IMR-90 (cell line): ENCODE data around the gene BCL2. TPM values are rescaled to one million over a fixed set of nuclear protein-coding genes. Genes with fewer than 3 reads are reported as not detected.

Source experiments
- ATAC-seq: fragments of 200-7000 bp; cut with Tn5 transposase; 2 replicates; pipeline ENCODE4 v1.9.1; 2020; ENCODE audit warnings: low read depth, mild to moderate bottlenecking, moderate library complexity
- BruUV-seq: library from RNA; stranded (reverse); fragments of 400-500 nt; replicated peaks from 2 replicates; lab custom pipeline; 2021; lab: Mats Ljungman, UMichigan
- CTCF ChIA-PET: fragments of 300-600 bp; formaldehyde crosslinking; extraction: SDS; loops from one replicate; lab custom pipeline; 2021; ENCODE audit warnings: antibody characterized with exemption; lab: Yijun Ruan, JAX
- POLR2A ChIA-PET: fragments of 300-600 bp; sonication (Branson Sonifier 250); formaldehyde crosslinking; loops from one replicate; lab custom pipeline; 2022; ENCODE audit warnings: antibody characterized with exemption; ENCODE audit not compliant: unreplicated experiment; lab: Charles Lee
- DNase-seq: peaks from one replicate; pipeline ENCODE4 v3.0.0; 2013
- H2AFZ ChIP-seq: replicated peaks from 2 replicates; pipeline ENCODE3; 2013; ENCODE audit warnings: low read length, mild to moderate bottlenecking; ENCODE audit not compliant: poor library complexity
- H2AK5ac ChIP-seq: 2 replicates; pipeline ENCODE4 v1.6.1; 2013; ENCODE audit warnings: low read depth, low read length, inconsistent platforms
- H2AK9ac ChIP-seq: replicated peaks from 2 replicates; pipeline ENCODE3; 2013; ENCODE audit warnings: mild to moderate bottlenecking, low read depth, low read length, moderate library complexity; ENCODE audit not compliant: poor library complexity
- H2BK120ac ChIP-seq: 2 replicates; pipeline ENCODE4 v1.6.1; 2013; ENCODE audit warnings: low read depth, low read length, inconsistent platforms
- H2BK15ac ChIP-seq: 3 replicates; pipeline ENCODE4 v1.6.1; 2013; ENCODE audit warnings: low read depth, low read length, inconsistent platforms
- H2BK20ac ChIP-seq: 2 replicates; pipeline ENCODE4 v1.6.1; 2013; ENCODE audit warnings: low read depth, mild to moderate bottlenecking, inconsistent platforms, low read length, moderate library complexity
- H2BK5ac ChIP-seq: 2 replicates; pipeline ENCODE4 v1.6.1; 2013; ENCODE audit warnings: mild to moderate bottlenecking, low read depth, low read length, inconsistent platforms; ENCODE audit not compliant: poor library complexity, severe bottlenecking
- H3K14ac ChIP-seq: replicated peaks from 2 replicates; pipeline ENCODE4 v1.6.1; 2013; ENCODE audit warnings: low read depth, low read length, inconsistent platforms
- H3K18ac ChIP-seq: 2 replicates; pipeline ENCODE4 v1.6.1; 2013; ENCODE audit warnings: low read depth, low read length, control low read depth
- H3K23ac ChIP-seq: 2 replicates; pipeline ENCODE4 v1.6.1; 2013; ENCODE audit warnings: low read depth, low read length, inconsistent platforms
- H3K27ac ChIP-seq: 2 replicates; pipeline ENCODE4 v1.5.1; 2013; ENCODE audit warnings: mild to moderate bottlenecking, control low read depth, low read length; ENCODE audit not compliant: insufficient read depth
- H3K27me3 ChIP-seq: 2 replicates; pipeline ENCODE4 v1.6.1; 2013; ENCODE audit warnings: low read length; ENCODE audit not compliant: control insufficient read depth, insufficient read depth
- H3K36me3 ChIP-seq: 2 replicates; pipeline ENCODE4 v1.6.1; 2013; ENCODE audit warnings: low read length, mixed read lengths; ENCODE audit not compliant: control insufficient read depth, insufficient read depth
- H3K4ac ChIP-seq: 2 replicates; pipeline ENCODE4 v1.6.1; 2013; ENCODE audit warnings: low read depth, low read length, inconsistent platforms
- H3K4me1 ChIP-seq: 2 replicates; pipeline ENCODE4 v1.6.1; 2013; ENCODE audit warnings: low read length, mixed read lengths; ENCODE audit not compliant: control insufficient read depth, insufficient read depth
- H3K4me2 ChIP-seq: 2 replicates; pipeline ENCODE4 v1.6.1; 2013; ENCODE audit warnings: low read depth, mild to moderate bottlenecking, control low read depth, low read length, moderate library complexity
- H3K4me3 ChIP-seq: 2 replicates; pipeline ENCODE4 v1.5.1; 2013; ENCODE audit warnings: low read depth, mild to moderate bottlenecking, control low read depth, low read length, moderate library complexity; ENCODE audit not compliant: insufficient read depth
- H3K56ac ChIP-seq: 2 replicates; pipeline ENCODE4 v1.6.1; 2013; ENCODE audit warnings: low read length, inconsistent platforms; ENCODE audit not compliant: insufficient read depth; ENCODE audit errors: extremely low read depth
- H3K79me1 ChIP-seq, 2 experiments: 2 replicates each; pipeline ENCODE4 v1.6.1; 2013; ENCODE audit warnings: low read length in 2 of 2, inconsistent platforms in 1 of 2, low read depth in 1 of 2
- H3K9ac ChIP-seq: 2 replicates; pipeline ENCODE4 v1.6.1; 2013; ENCODE audit warnings: low read depth, low read length, control low read depth
- H3K9me1 ChIP-seq: 2 replicates; pipeline ENCODE4 v1.6.1; 2013; ENCODE audit warnings: low read length, inconsistent platforms; ENCODE audit not compliant: insufficient read depth
- H3K9me3 ChIP-seq: 2 replicates; pipeline ENCODE4 v1.6.1; 2013; ENCODE audit warnings: low read length; ENCODE audit not compliant: control insufficient read depth, insufficient read depth
- H4K20me1 ChIP-seq: 2 replicates; pipeline ENCODE4 v1.6.1; 2013; ENCODE audit warnings: low read length, inconsistent platforms; ENCODE audit not compliant: insufficient read depth
- H4K5ac ChIP-seq: 2 replicates; pipeline ENCODE4 v1.6.1; 2013; ENCODE audit warnings: mild to moderate bottlenecking, low read depth, low read length, control low read depth
- H4K8ac ChIP-seq, 2 experiments: 2 replicates each; pipeline ENCODE4 v1.6.1; 2013; ENCODE audit warnings: low read depth in 2 of 2, low read length in 2 of 2, control low read depth in 1 of 2, inconsistent platforms in 1 of 2
- H4K91ac ChIP-seq: 2 replicates; pipeline ENCODE4 v1.6.1; 2013; ENCODE audit warnings: low read depth, low read length, inconsistent platforms; ENCODE audit not compliant: insufficient read depth
- BHLHE40 ChIP-seq: fragments of 150-350 bp; IDR thresholded peaks from 2 replicates; pipeline ENCODE4 v1.6.1; 2016; ENCODE audit warnings: mild to moderate bottlenecking, low read depth, low read length
- CEBPB ChIP-seq: IDR thresholded peaks from 2 replicates; pipeline ENCODE4 v1.6.1; 2012; ENCODE audit warnings: low read depth, low read length, improper control_type of control experiment
- WGBS, 2 experiments: methylation state at CpG; one replicate each; pipeline versions ENCODE4 v1.1.5 to v1.1.7; 2013; ENCODE audit warnings: missing lambda C conversion rate in 2 of 2; ENCODE audit not compliant: insufficient read length in 1 of 2; ENCODE audit errors: extremely low coverage in 2 of 2; 5-methylcytosine and 5-hydroxymethylcytosine counted together
- dilution Hi-C: fragments of 300-500 bp; cut with HindIII; formaldehyde crosslinking; loops from one replicate; pipeline ENCODE4 v1.14.3; 2018; ENCODE audit warnings: low sequenced_read_pairs; ENCODE audit not compliant: unreplicated experiment
- in situ Hi-C: fragments of 300-500 bp; cut with MboI; formaldehyde crosslinking; loops from 3 replicates; pipeline ENCODE4 v1.14.3; 2019; ENCODE audit warnings: low sequenced_read_pairs, inconsistent platforms, mixed read lengths
- intact Hi-C: fragments of 100-400 bp; cut with micrococcal nuclease; formaldehyde crosslinking; loops from 2 replicates; pipeline ENCODE4 v1.10.0; 2022
- polyA plus RNA-seq, 3 experiments: library from polyadenylated mRNA; depleted of rRNA; stranded (reverse); fragments of >200 nt; gene quantifications; 2 replicates each; pipeline ENCODE4 v1.2.3, GENCODE V29; 2012; ENCODE audit warnings: low replicate concordance in 1 of 3
- total RNA-seq: library from RNA; depleted of rRNA; stranded (reverse); fragments of >200 nt; gene quantifications from 2 replicates; pipeline ENCODE4 v1.2.3, GENCODE V29; 2012

The BCL2 gene
- total and polyA plus RNA-seq, 2 of the 4 experiments (the other 2 are of a cell fraction), result 0.24 to 0.54 TPM

GRCh38 chr18:63158676-63159291, 160.8 kb downstream of the BCL2 start:
- Histone ChIP-seq H3K56ac (no peak overlapping the region), H3K9me3 (no peaks in the 10 kb centered on the region), H3K27ac (no peak overlapping the region), H2AFZ (no peak overlapping the region), H3K9ac (no peak overlapping the region), H3K18ac (no peak overlapping the region), H2AK9ac (no peak overlapping the region), H3K36me3 (no peaks in the 10 kb centered on the region), H3K23ac (no peak overlapping the region), H3K79me1 (no peaks in the 10 kb centered on the region), H4K91ac (no peak overlapping the region), H3K4me2 (no peak overlapping the region), H3K4me3 (no peak overlapping the region), H3K4me1 (peaks cover 6% of the 10 kb centered on the region; the same call in 1 of the 2 replicates), H3K9me1 (peaks cover 9% of the 10 kb centered on the region), H4K5ac (no peak overlapping the region), H4K8ac (no peak overlapping the region), H3K14ac (no peak overlapping the region), H2BK15ac (no peak overlapping the region), H3K4ac (no peak overlapping the region), H3K27me3 (peaks cover 11% of the 10 kb centered on the region), H2AK5ac (no peak overlapping the region), H2BK20ac (no peak overlapping the region), H2BK120ac (no peak overlapping the region), H2BK5ac (no peak overlapping the region), H4K20me1 (no peaks in the 10 kb centered on the region)
- intact Hi-C loops (no loop called here), dilution Hi-C loops (no loop called here), in situ Hi-C loops (no loop called here)
- ChIA-PET POLR2A (no interaction called here), CTCF (no interaction called here)
- WGBS, 2 experiments, result no CpG with 5 or more reads among the region's 6 CpGs
- no peak for ATAC-seq
- no TSS peak for BruUV-seq
- no peak for TF ChIP-seq BHLHE40
- no peak for TF ChIP-seq CEBPB
- no peak for DNase-seq
